Measurements from ENCODE around the gene NACC2. TPM values are rescaled to one million over a fixed set of nuclear protein-coding genes. Genes with fewer than 3 reads are reported as not detected.

The NACC2 gene
- total and polyA plus RNA-seq, 4 donors, result 4.8 to 17.8 (median 8.8) TPM

GRCh38 chr9:136082496-136083361 lies 12.4 kb downstream of the NACC2 start:
- H3K4me3 ChIP-seq (ENCODE audit: low read depth in 1 of 3, low read length in 3 of 3), result no peak overlapping the region
- 91% methylated on average over 34 of the region's 34 CpGs for WGBS
- H3K4me1 ChIP-seq (ENCODE audit: control insufficient read depth in 4 of 4, insufficient read depth in 4 of 4, low read length in 3 of 4), result peaks cover 9 to 38% (median 14%) of the 10 kb centered on the region in 4 donors
- TF ChIP-seq ATF3 (IDR thresholded peaks at IDR 0.05), result no peak
- no peak for TF ChIP-seq NR2F2 (IDR thresholded peaks at IDR 0.05)
- TF ChIP-seq FOXA2 (IDR thresholded peaks at IDR 0.05), result no peak
- TF ChIP-seq RAD21 (IDR thresholded peaks at IDR 0.05), result no peak
- TF ChIP-seq CTCF (IDR thresholded peaks at IDR 0.05; ENCODE audit: low read depth, low read length, missing input control), result no peak
- no peak for TF ChIP-seq FOXA1 (IDR thresholded peaks at IDR 0.05)
- no peak for TF ChIP-seq JUND (IDR thresholded peaks at IDR 0.05)
- TF ChIP-seq TAF1 (conservative IDR thresholded peaks at IDR 0.05), result no peak
- TF ChIP-seq ZBTB33 (IDR thresholded peaks at IDR 0.05), result no peak
- no peak for TF ChIP-seq HNF4G (IDR thresholded peaks at IDR 0.05)
- no peak for TF ChIP-seq MAX (IDR thresholded peaks at IDR 0.05)
- TF ChIP-seq GABPA (IDR thresholded peaks at IDR 0.05 in 1 of 2, conservative IDR thresholded peaks at IDR 0.05 in 1 of 2), result no peak
- H3K27ac ChIP-seq (ENCODE audit: low read depth in 1 of 2, low read length in 2 of 2), result no peak overlapping the region
- H3K36me3 ChIP-seq (ENCODE audit: control insufficient read depth in 4 of 4, insufficient read depth in 3 of 4, low read depth in 1 of 4, low read length in 3 of 4), result peaks cover 0 to 7% (median 1%) of the 10 kb centered on the region in 4 donors
- no peaks in the 10 kb centered on the region for H3K9me3 ChIP-seq (ENCODE audit: control insufficient read depth in 4 of 4, low read length in 3 of 4)
- DNase-seq (ENCODE audit: low spot score), result no peak
- no peaks in the 10 kb centered on the region for H3K27me3 ChIP-seq (ENCODE audit: control insufficient read depth in 4 of 4, insufficient read depth in 4 of 4, low read length in 3 of 4)
- no peak overlapping the region for H3K9ac ChIP-seq (ENCODE audit: low read depth in 1 of 2, low read length in 2 of 2)

GRCh38 chr9:136081826-136082495 lies 13.1 kb downstream of the NACC2 start:
- 92% methylated on average over 24 of the region's 24 CpGs for WGBS
- no peak for TF ChIP-seq YY1 (IDR thresholded peaks at IDR 0.05)
- TF ChIP-seq JUND (IDR thresholded peaks at IDR 0.05), result no peak
- no peak for TF ChIP-seq HNF4G (IDR thresholded peaks at IDR 0.05)
- TF ChIP-seq RXRA (IDR thresholded peaks at IDR 0.05), result no peak
- no peak for TF ChIP-seq HNF4A (conservative IDR thresholded peaks at IDR 0.05)
- TF ChIP-seq SP1 (IDR thresholded peaks at IDR 0.05), result no peak
- no peak for TF ChIP-seq ZBTB33 (IDR thresholded peaks at IDR 0.05)
- no peak for TF ChIP-seq EGR1 (IDR thresholded peaks at IDR 0.05; ENCODE audit: low read depth in 2 of 2)
- no peak for TF ChIP-seq CTCF (IDR thresholded peaks at IDR 0.05; ENCODE audit: low read depth, low read length, missing input control)
- no peak for TF ChIP-seq NR2F2 (IDR thresholded peaks at IDR 0.05)
- TF ChIP-seq FOXA1 (IDR thresholded peaks at IDR 0.05), result no peak
- no peak for TF ChIP-seq RAD21 (IDR thresholded peaks at IDR 0.05)
- no peak for TF ChIP-seq ATF3 (IDR thresholded peaks at IDR 0.05)
- no peak for TF ChIP-seq GABPA (IDR thresholded peaks at IDR 0.05 in 1 of 2, conservative IDR thresholded peaks at IDR 0.05 in 1 of 2)

More at GRCh38 chr9:136081826-136082495, 13.1 kb downstream of the NACC2 start:
- H3K9me3 ChIP-seq (ENCODE audit: control insufficient read depth in 4 of 4, low read length in 3 of 4), result no peaks in the 10 kb centered on the region
- no peak overlapping the region for H3K27ac ChIP-seq (ENCODE audit: low read depth in 1 of 2, low read length in 2 of 2)
- no peaks in the 10 kb centered on the region for H3K27me3 ChIP-seq (ENCODE audit: control insufficient read depth in 4 of 4, insufficient read depth in 4 of 4, low read length in 3 of 4)
- no peak overlapping the region for H3K4me3 ChIP-seq (ENCODE audit: low read depth in 1 of 3, low read length in 3 of 3)
- peaks cover 9 to 34% (median 13%) of the 10 kb centered on the region in 4 donors for H3K4me1 ChIP-seq (ENCODE audit: control insufficient read depth in 4 of 4, insufficient read depth in 4 of 4, low read length in 3 of 4)
- H3K36me3 ChIP-seq (ENCODE audit: control insufficient read depth in 4 of 4, insufficient read depth in 3 of 4, low read depth in 1 of 4, low read length in 3 of 4), result peaks cover 0 to 7% (median 1%) of the 10 kb centered on the region in 4 donors
- no peak for DNase-seq (ENCODE audit: low spot score)
- no peak overlapping the region for H3K9ac ChIP-seq (ENCODE audit: low read depth in 1 of 2, low read length in 2 of 2)

All from liver (tissue), 9 donors.